SK-N-SH treated with all-trans-retinoic acid at 6 μM for 48 hours (cell line): ENCODE data around the gene BLID.

Experiments used
- ATAC-seq: fragments of 200-7000 bp; cut with Tn5 transposase; 3 replicates; pipeline ENCODE4 v1.9.1; 2020; ENCODE audit warnings: mild to moderate bottlenecking, moderate library complexity
- BACH2 ChIP-seq: fragments of 250-450 bp; sonication (Bioruptor Pico); IDR thresholded peaks from 2 replicates; pipeline ENCODE4 v1.9.0; 2021; ENCODE audit warnings: mild to moderate bottlenecking, borderline replicate concordance
- CSDC2 ChIP-seq: fragments of 250-450 bp; sonication (Bioruptor Pico); IDR thresholded peaks from 2 replicates; pipeline ENCODE4 v1.5.0; 2020; ENCODE audit warnings: mild to moderate bottlenecking, moderate library complexity
- ESRRG ChIP-seq: fragments of 250-450 bp; sonication (Bioruptor Pico); IDR thresholded peaks from 2 replicates; pipeline ENCODE4 v1.6.1; 2021; ENCODE audit warnings: mild to moderate bottlenecking
- GLIS3 ChIP-seq: fragments of 250-450 bp; sonication (Bioruptor Pico); IDR thresholded peaks from 2 replicates; pipeline ENCODE4 v1.5.0; 2020; ENCODE audit warnings: mild to moderate bottlenecking, moderate library complexity
- OSR1 ChIP-seq: fragments of 250-450 bp; sonication (Bioruptor Pico); IDR thresholded peaks from 2 replicates; pipeline ENCODE4 v1.8.0; 2022; ENCODE audit warnings: moderate library complexity, mild to moderate bottlenecking, inconsistent platforms
- PPARA ChIP-seq: fragments of 250-450 bp; sonication (Bioruptor Pico); IDR thresholded peaks from 2 replicates; pipeline ENCODE4 v1.5.0; 2020; ENCODE audit warnings: mild to moderate bottlenecking, borderline replicate concordance
- RARB ChIP-seq: fragments of 250-450 bp; sonication (Bioruptor Pico); IDR thresholded peaks from 2 replicates; pipeline ENCODE4 v1.8.0; 2021; ENCODE audit warnings: mild to moderate bottlenecking, moderate library complexity
- SNAI2 ChIP-seq: fragments of 250-450 bp; sonication (Bioruptor Pico); IDR thresholded peaks from 2 replicates; pipeline ENCODE4 v1.5.0; 2020; ENCODE audit warnings: mild to moderate bottlenecking, moderate library complexity
- TCF4 ChIP-seq: fragments of 250-450 bp; sonication (Bioruptor Pico); IDR thresholded peaks from 2 replicates; pipeline ENCODE4 v1.8.0; 2021; ENCODE audit warnings: mild to moderate bottlenecking, moderate library complexity, borderline replicate concordance
- TOX ChIP-seq: fragments of 250-450 bp; sonication (Bioruptor Pico); IDR thresholded peaks from 2 replicates; pipeline ENCODE4 v1.8.0; 2021; ENCODE audit warnings: mild to moderate bottlenecking, moderate library complexity, borderline replicate concordance
- ZC3H10 ChIP-seq: fragments of 250-450 bp; sonication (Bioruptor Pico); IDR thresholded peaks from 2 replicates; pipeline ENCODE4 v1.5.1; 2021; ENCODE audit warnings: mild to moderate bottlenecking, moderate library complexity
- ZFP3 ChIP-seq: fragments of 250-450 bp; sonication (Bioruptor Pico); IDR thresholded peaks from 2 replicates; pipeline ENCODE4 v1.5.0; 2020; ENCODE audit warnings: mild to moderate bottlenecking, moderate library complexity
- ZFP30 ChIP-seq: fragments of 450-650 bp; formaldehyde crosslinking; IDR thresholded peaks from 2 replicates; pipeline ENCODE4 v1.5.0; 2022; ENCODE audit warnings: mild to moderate bottlenecking, moderate library complexity
- ZNF565 ChIP-seq: fragments of 450-650 bp; formaldehyde crosslinking; conservative IDR thresholded peaks from 2 replicates; pipeline ENCODE4 v1.5.0; 2020; ENCODE audit warnings: low read depth, mild to moderate bottlenecking, moderate library complexity
- ZNF70 ChIP-seq: fragments of 450-650 bp; formaldehyde crosslinking; IDR thresholded peaks from 2 replicates; pipeline ENCODE4 v1.5.0; 2020; ENCODE audit warnings: mild to moderate bottlenecking, moderate library complexity
- ZNF8 ChIP-seq: fragments of 450-650 bp; formaldehyde crosslinking; IDR thresholded peaks from 2 replicates; pipeline ENCODE4 v1.5.0; 2020; ENCODE audit warnings: mild to moderate bottlenecking, moderate library complexity
- TF ChIP-seq, protein P1 (sequence below): fragments of 250-450 bp; sonication (Bioruptor Pico); IDR thresholded peaks from 2 replicates; pipeline ENCODE4 v1.5.1; 2021; ENCODE audit warnings: mild to moderate bottlenecking, moderate library complexity
- TF ChIP-seq, protein P2 (sequence below): fragments of 250-450 bp; sonication (Bioruptor Pico); IDR thresholded peaks from 2 replicates; pipeline ENCODE4 v1.5.1; 2020; ENCODE audit warnings: low read depth, mild to moderate bottlenecking, moderate library complexity
- TF ChIP-seq, protein P3 (sequence below): fragments of 250-450 bp; sonication (Bioruptor Pico); IDR thresholded peaks from 2 replicates; pipeline ENCODE4 v1.8.0; 2020; ENCODE audit warnings: mild to moderate bottlenecking, moderate library complexity, borderline replicate concordance
- TF ChIP-seq, protein P4 (sequence below): fragments of 250-450 bp; sonication (Bioruptor Pico); IDR thresholded peaks from 2 replicates; pipeline ENCODE4 v1.5.0; 2020; ENCODE audit warnings: mild to moderate bottlenecking, moderate library complexity
- TF ChIP-seq, protein P5 (sequence below): fragments of 250-450 bp; sonication (Bioruptor Pico); IDR thresholded peaks from 2 replicates; pipeline ENCODE4 v1.8.0; 2021; ENCODE audit warnings: low read depth, mild to moderate bottlenecking, moderate library complexity, borderline replicate concordance

The BLID gene

DNA sequence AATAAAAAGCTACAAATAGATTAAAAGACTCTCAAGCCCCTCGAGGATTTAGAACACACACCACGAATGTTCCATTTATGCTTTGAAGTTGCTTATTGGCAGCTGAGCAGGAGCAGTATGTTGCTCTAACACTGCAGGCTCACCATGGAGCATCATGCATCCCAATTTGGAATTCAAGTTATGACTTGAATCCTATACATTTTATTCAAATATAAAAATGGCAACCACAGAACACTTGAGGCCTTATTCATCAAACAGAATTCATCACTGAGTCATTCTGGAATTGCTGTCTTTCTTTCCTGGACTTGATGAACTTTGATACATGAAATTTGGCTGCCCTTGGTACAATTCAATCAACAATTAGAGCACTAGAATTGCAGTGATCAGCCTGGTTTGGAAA lies 24.5 kb upstream of the BLID start:
- ATAC-seq, result peak; percentile 42; the same call in 2 of the 3 replicates
- TF ChIP-seq GLIS3 (CRISPR knock-in tag), result no peak
- TF ChIP-seq SNAI2 (CRISPR knock-in tag), result no peak
- no peak for TF ChIP-seq BACH2 (CRISPR knock-in tag)
- no peak for TF ChIP-seq ZNF8 (CRISPR knock-in tag)
- no peak for TF ChIP-seq PPARA (CRISPR knock-in tag)

DNA sequence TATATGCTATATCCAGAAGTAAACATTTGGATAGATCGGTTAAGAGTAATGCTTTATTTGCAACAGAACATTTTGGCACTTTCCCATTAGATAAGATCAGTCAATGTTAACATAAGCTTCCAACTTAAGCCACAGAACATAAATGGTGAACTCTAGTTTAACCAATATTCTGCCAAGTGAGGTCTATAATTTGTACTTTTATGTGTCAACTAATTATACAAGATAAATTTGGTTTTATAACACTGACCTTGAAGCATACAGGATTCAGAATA lies 23.5 kb upstream of the BLID start:
- TF ChIP-seq ZNF8 (CRISPR knock-in tag), result no peak
- TF ChIP-seq, protein P1, sequence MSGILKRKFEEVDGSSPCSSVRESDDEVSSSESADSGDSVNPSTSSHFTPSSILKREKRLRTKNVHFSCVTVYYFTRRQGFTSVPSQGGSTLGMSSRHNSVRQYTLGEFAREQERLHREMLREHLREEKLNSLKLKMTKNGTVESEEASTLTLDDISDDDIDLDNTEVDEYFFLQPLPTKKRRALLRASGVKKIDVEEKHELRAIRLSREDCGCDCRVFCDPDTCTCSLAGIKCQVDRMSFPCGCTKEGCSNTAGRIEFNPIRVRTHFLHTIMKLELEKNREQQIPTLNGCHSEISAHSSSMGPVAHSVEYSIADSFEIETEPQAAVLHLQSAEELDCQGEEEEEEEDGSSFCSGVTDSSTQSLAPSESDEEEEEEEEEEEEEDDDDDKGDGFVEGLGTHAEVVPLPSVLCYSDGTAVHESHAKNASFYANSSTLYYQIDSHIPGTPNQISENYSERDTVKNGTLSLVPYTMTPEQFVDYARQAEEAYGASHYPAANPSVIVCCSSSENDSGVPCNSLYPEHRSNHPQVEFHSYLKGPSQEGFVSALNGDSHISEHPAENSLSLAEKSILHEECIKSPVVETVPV (CRISPR knock-in tag), result no peak
- TF ChIP-seq ZNF565 (CRISPR knock-in tag), result no peak
- TF ChIP-seq, protein P2, sequence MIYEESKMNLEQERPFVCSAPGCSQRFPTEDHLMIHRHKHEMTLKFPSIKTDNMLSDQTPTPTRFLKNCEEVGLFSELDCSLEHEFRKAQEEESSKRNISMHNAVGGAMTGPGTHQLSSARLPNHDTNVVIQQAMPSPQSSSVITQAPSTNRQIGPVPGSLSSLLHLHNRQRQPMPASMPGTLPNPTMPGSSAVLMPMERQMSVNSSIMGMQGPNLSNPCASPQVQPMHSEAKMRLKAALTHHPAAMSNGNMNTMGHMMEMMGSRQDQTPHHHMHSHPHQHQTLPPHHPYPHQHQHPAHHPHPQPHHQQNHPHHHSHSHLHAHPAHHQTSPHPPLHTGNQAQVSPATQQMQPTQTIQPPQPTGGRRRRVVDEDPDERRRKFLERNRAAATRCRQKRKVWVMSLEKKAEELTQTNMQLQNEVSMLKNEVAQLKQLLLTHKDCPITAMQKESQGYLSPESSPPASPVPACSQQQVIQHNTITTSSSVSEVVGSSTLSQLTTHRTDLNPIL (CRISPR knock-in tag), result no peak
- TF ChIP-seq RARB (CRISPR knock-in tag), result no peak
- TF ChIP-seq ESRRG (CRISPR knock-in tag), result no peak
- TF ChIP-seq, all 23 proteins: peak for 0
- no peak for ATAC-seq

DNA sequence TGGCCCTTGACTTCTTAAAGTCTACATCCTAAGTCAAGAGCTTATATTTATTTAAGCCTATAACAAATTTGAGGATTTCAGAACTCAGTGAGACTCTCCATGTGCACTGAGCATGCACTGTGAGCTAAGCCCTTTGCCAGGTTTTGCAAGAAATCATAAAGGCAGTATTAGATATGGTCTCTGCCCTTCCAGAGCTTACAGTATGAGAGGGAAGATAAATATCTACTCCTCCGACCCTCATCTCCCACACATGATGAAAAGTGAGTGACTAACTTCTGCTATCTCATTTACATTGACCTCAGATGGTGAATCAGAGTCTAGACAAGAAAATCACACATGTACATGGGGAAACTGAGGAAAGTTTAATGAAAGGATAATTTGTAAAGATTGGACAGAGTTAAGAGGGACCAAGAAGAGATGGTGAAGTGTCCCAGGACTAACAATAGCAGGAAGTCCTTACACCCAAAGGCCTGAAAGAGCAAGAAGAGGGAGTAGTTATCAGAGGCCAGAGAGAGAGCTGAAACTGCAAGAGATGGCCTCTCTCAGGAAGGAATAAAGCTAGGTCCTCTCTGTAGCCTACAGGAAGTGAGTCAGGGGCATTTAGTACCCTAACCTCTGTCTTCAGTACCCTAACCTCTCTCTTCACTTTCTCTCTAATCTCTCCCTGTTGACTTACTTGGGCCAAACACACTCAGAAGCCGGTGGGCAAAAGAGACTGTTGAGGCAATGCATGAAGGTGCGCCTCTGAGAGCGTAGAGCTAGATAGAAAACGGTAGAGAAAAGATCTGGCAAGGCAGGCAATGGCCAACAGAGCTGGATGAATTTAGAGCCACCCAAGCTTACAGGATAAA lies 23.0 kb upstream of the BLID start:
- ATAC-seq, result no peak
- no peak for TF ChIP-seq SNAI2 (CRISPR knock-in tag)
- TF ChIP-seq ZNF565 (CRISPR knock-in tag), result no peak
- TF ChIP-seq TOX, result no peak
- no peak for TF ChIP-seq PPARA (CRISPR knock-in tag)
- TF ChIP-seq, protein P2 (CRISPR knock-in tag), result no peak
- no peak for TF ChIP-seq ZC3H10 (CRISPR knock-in tag)
- TF ChIP-seq, protein P1 (CRISPR knock-in tag), result no peak
- TF ChIP-seq TCF4 (CRISPR knock-in tag), result no peak
- TF ChIP-seq, protein P3, sequence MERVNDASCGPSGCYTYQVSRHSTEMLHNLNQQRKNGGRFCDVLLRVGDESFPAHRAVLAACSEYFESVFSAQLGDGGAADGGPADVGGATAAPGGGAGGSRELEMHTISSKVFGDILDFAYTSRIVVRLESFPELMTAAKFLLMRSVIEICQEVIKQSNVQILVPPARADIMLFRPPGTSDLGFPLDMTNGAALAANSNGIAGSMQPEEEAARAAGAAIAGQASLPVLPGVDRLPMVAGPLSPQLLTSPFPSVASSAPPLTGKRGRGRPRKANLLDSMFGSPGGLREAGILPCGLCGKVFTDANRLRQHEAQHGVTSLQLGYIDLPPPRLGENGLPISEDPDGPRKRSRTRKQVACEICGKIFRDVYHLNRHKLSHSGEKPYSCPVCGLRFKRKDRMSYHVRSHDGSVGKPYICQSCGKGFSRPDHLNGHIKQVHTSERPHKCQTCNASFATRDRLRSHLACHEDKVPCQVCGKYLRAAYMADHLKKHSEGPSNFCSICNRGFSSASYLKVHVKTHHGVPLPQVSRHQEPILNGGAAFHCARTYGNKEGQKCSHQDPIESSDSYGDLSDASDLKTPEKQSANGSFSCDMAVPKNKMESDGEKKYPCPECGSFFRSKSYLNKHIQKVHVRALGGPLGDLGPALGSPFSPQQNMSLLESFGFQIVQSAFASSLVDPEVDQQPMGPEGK (CRISPR knock-in tag), result no peak
- no peak for TF ChIP-seq OSR1 (CRISPR knock-in tag)
- TF ChIP-seq BACH2 (CRISPR knock-in tag), result no peak
- no peak for TF ChIP-seq ZNF70 (CRISPR knock-in tag)
- TF ChIP-seq GLIS3 (CRISPR knock-in tag), result no peak
- TF ChIP-seq, protein P4, sequence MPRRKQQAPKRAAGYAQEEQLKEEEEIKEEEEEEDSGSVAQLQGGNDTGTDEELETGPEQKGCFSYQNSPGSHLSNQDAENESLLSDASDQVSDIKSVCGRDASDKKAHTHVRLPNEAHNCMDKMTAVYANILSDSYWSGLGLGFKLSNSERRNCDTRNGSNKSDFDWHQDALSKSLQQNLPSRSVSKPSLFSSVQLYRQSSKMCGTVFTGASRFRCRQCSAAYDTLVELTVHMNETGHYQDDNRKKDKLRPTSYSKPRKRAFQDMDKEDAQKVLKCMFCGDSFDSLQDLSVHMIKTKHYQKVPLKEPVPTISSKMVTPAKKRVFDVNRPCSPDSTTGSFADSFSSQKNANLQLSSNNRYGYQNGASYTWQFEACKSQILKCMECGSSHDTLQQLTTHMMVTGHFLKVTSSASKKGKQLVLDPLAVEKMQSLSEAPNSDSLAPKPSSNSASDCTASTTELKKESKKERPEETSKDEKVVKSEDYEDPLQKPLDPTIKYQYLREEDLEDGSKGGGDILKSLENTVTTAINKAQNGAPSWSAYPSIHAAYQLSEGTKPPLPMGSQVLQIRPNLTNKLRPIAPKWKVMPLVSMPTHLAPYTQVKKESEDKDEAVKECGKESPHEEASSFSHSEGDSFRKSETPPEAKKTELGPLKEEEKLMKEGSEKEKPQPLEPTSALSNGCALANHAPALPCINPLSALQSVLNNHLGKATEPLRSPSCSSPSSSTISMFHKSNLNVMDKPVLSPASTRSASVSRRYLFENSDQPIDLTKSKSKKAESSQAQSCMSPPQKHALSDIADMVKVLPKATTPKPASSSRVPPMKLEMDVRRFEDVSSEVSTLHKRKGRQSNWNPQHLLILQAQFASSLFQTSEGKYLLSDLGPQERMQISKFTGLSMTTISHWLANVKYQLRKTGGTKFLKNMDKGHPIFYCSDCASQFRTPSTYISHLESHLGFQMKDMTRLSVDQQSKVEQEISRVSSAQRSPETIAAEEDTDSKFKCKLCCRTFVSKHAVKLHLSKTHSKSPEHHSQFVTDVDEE (CRISPR knock-in tag), result no peak
- no peak for TF ChIP-seq ZFP30 (CRISPR knock-in tag)
- TF ChIP-seq, protein P5, sequence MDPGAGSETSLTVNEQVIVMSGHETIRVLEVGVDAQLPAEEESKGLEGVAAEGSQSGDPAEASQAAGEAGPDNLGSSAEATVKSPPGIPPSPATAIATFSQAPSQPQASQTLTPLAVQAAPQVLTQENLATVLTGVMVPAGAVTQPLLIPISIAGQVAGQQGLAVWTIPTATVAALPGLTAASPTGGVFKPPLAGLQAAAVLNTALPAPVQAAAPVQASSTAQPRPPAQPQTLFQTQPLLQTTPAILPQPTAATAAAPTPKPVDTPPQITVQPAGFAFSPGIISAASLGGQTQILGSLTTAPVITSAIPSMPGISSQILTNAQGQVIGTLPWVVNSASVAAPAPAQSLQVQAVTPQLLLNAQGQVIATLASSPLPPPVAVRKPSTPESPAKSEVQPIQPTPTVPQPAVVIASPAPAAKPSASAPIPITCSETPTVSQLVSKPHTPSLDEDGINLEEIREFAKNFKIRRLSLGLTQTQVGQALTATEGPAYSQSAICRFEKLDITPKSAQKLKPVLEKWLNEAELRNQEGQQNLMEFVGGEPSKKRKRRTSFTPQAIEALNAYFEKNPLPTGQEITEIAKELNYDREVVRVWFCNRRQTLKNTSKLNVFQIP, result no peak
- TF ChIP-seq ZFP3 (CRISPR knock-in tag), result no peak
- no peak for TF ChIP-seq ESRRG (CRISPR knock-in tag)
- no peak for TF ChIP-seq CSDC2 (CRISPR knock-in tag)
